Gastroesophageal sphincter (tissue), 3 donors: ENCODE results near the gene FAM180A.
A peak's percentile ranks its signal among the peaks of the same experiment; 100 is the strongest.

Experiments used
- POLR2A ChIP-seq, 2 donors: fragments of 450-650 bp; IDR thresholded peaks; one replicate each; pipeline ENCODE4 v1.6.1; 2017; ENCODE audit warnings: antibody characterized with exemption in 2 of 2, mild to moderate bottlenecking in 2 of 2, moderate library complexity in 1 of 2
- POLR2AphosphoS5 ChIP-seq: sonication (generic); formaldehyde crosslinking; IDR thresholded peaks from one replicate; pipeline ENCODE4 v1.6.1; 2017; ENCODE audit warnings: antibody characterized with exemption
- TF ChIP-seq, protein P1 (sequence below), 4 experiments: fragments of 200-600 bp in 2 of 4; fragments of 450-650 bp in 2 of 4; sonication (generic) in 1 of 4; IDR thresholded peaks; one replicate each; pipeline ENCODE4 v1.5.1; 2017 to 2019; ENCODE audit warnings: antibody characterized with exemption in 4 of 4, mild to moderate bottlenecking in 2 of 4, moderate library complexity in 2 of 4

GRCh38 chr7:135769005-135769802 lies 20.6 kb upstream of the FAM180A start:
- TF ChIP-seq POLR2AphosphoS5, result peak; percentile 51
- TF ChIP-seq POLR2A (IDR thresholded peaks at IDR 0.05), result no peak
- TF ChIP-seq, protein P1, sequence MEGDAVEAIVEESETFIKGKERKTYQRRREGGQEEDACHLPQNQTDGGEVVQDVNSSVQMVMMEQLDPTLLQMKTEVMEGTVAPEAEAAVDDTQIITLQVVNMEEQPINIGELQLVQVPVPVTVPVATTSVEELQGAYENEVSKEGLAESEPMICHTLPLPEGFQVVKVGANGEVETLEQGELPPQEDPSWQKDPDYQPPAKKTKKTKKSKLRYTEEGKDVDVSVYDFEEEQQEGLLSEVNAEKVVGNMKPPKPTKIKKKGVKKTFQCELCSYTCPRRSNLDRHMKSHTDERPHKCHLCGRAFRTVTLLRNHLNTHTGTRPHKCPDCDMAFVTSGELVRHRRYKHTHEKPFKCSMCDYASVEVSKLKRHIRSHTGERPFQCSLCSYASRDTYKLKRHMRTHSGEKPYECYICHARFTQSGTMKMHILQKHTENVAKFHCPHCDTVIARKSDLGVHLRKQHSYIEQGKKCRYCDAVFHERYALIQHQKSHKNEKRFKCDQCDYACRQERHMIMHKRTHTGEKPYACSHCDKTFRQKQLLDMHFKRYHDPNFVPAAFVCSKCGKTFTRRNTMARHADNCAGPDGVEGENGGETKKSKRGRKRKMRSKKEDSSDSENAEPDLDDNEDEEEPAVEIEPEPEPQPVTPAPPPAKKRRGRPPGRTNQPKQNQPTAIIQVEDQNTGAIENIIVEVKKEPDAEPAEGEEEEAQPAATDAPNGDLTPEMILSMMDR (IDR thresholded peaks at IDR 0.05), result no peak
